AG04450 (cell line): Measurements from ENCODE around the gene SHOX. TPM values are rescaled to one million over a fixed set of nuclear protein-coding genes. Genes with fewer than 3 reads are reported as not detected.

ENCODE experiments used
- CTCF ChIA-PET: fragments of 300-600, 350-600 bp; formaldehyde crosslinking; extraction: SDS; loops from one replicate; lab custom pipeline; 2022; ENCODE audit warnings: antibody characterized with exemption, inconsistent platforms; lab: Charles Lee
- POLR2A ChIA-PET: fragments of 350-600 bp; formaldehyde crosslinking; extraction: SDS; loops from one replicate; lab custom pipeline; 2021; ENCODE audit warnings: antibody characterized with exemption, inconsistent platforms; lab: Yijun Ruan, JAX
- DNase-seq: peaks from one replicate; pipeline ENCODE4 v3.0.0-alpha.2; 2011; ENCODE audit warnings: low read depth, low spot score
- H3K27ac ChIP-seq: one replicate; pipeline ENCODE4 v1.5.1; 2012; ENCODE audit warnings: low read depth, low read length, control low read depth
- H3K27me3 ChIP-seq: one replicate; pipeline ENCODE4 v1.6.0; 2012; ENCODE audit warnings: low read length; ENCODE audit not compliant: control insufficient read depth, insufficient read depth
- H3K4me3 ChIP-seq: 2 replicates; pipeline ENCODE4 v1.5.1; 2011; ENCODE audit warnings: mild to moderate bottlenecking, low read depth, low read length, control low read depth
- H3K9me3 ChIP-seq: 2 replicates; pipeline ENCODE4 v1.5.1; 2012; ENCODE audit warnings: low read length; ENCODE audit not compliant: control insufficient read depth, insufficient read depth
- CTCF ChIP-seq: IDR thresholded peaks from 2 replicates; pipeline ENCODE4 v1.5.1; 2011; ENCODE audit warnings: low read depth, low read length, control low read depth, inconsistent platforms
- polyA plus RNA-seq: library from polyadenylated mRNA; depleted of rRNA; stranded (reverse); fragments of >200 nt; gene quantifications from 2 replicates; pipeline ENCODE4 v1.2.3, GENCODE V29; 2011

Gene SHOX
- polyA plus RNA-seq, 1 experiment, result not detected

GRCh38 chrX:637660-638481 lies 7.3 kb downstream of the SHOX start:
- ChIA-PET POLR2A (no interaction called here), CTCF (no interaction called here)
- no peak for TF ChIP-seq CTCF
- DNase-seq, result no peak
- Histone ChIP-seq H3K27ac (no peak overlapping the region), H3K9me3 (peaks cover 24% of the 10 kb centered on the region), H3K27me3 (no peaks in the 10 kb centered on the region), H3K4me3 (no peak overlapping the region)

GRCh38 chrX:638482-639131 lies 8.0 kb downstream of the SHOX start:
- no peak for TF ChIP-seq CTCF
- peaks cover 32% of the 10 kb centered on the region for H3K9me3 ChIP-seq
- H3K27ac ChIP-seq, result no peak overlapping the region
- H3K4me3 ChIP-seq, result no peak overlapping the region
- no peaks in the 10 kb centered on the region for H3K27me3 ChIP-seq
- CTCF ChIA-PET, result no interaction called here
- no peak for DNase-seq
- POLR2A ChIA-PET, result no interaction called here

- POLR2A ChIA-PET, result no interaction called here
- TF ChIP-seq CTCF, result no peak
- CTCF ChIA-PET, result no interaction called here
- no peak overlapping the region for H3K4me3 ChIP-seq
- DNase-seq, result no peak
- H3K27me3 ChIP-seq, result no peaks in the 10 kb centered on the region
- peaks cover 37% of the 10 kb centered on the region for H3K9me3 ChIP-seq
- H3K27ac ChIP-seq, result no peak overlapping the region
These were observed 8.6 kb downstream of the SHOX start for GRCh38 chrX:639151-639550.

GRCh38 chrX:640641-641040 lies 10.1 kb downstream of the SHOX start:
- H3K9me3 ChIP-seq, result peaks cover 44% of the 10 kb centered on the region
- ChIA-PET POLR2A (no interaction called here), CTCF (no interaction called here)

More at GRCh38 chrX:640641-641040, 10.1 kb downstream of the SHOX start:
- Histone ChIP-seq H3K27me3 (no peaks in the 10 kb centered on the region), H3K27ac (no peak overlapping the region), H3K4me3 (no peak overlapping the region)
- no peak for DNase-seq
- no peak for TF ChIP-seq CTCF
